Measurements from ENCODE around the gene ATP5PO. TPM values are rescaled to one million over a fixed set of nuclear protein-coding genes. Genes with fewer than 3 reads are reported as not detected.

Gene ATP5PO
- total RNA-seq, 1 experiment from 2014 or later = 386 TPM

- no peak overlapping the region for H2AFZ ChIP-seq (ENCODE audit: low read length)
- no TSS peak for BruUV-seq (replicated peaks)
- H3K79me2 ChIP-seq (ENCODE audit: low read length) = peaks cover 20% of the 10 kb centered on the region
- no peak overlapping the region for H3K9ac ChIP-seq (ENCODE audit: low read length)
- no peaks in the 10 kb centered on the region for H4K20me1 ChIP-seq (ENCODE audit: low read length)
- no peaks in the 10 kb centered on the region for H3K27me3 ChIP-seq (ENCODE audit: low read length)
- POLR2A ChIA-PET (ENCODE audit: unreplicated experiment) = interaction anchor here (0.6 kb wide), 1 partner anchor 9 kb away, joined by 3 read pairs; no protein-coding TSS in a partner anchor
- DNase-seq (no peak), ATAC-seq (no peak)
- no peaks in the 10 kb centered on the region for H3F3A ChIP-seq (ENCODE audit: low read length, unreplicated experiment)
- no peaks in the 10 kb centered on the region for H3K9me3 ChIP-seq (ENCODE audit: low read length)
- peaks cover 1% of the 10 kb centered on the region for H3K4me1 ChIP-seq (ENCODE audit: insufficient read depth, low read length)
- no peaks in the 10 kb centered on the region for H3K36me3 ChIP-seq (ENCODE audit: low read depth, low read length)
- intact Hi-C loops (cut with micrococcal nuclease) = no loop called here
- TF ChIP-seq CTCF (conservative IDR thresholded peaks at IDR 0.05; ENCODE audit: low read depth, low read length) (no peak), EZH2 (IDR thresholded peaks at IDR 0.05; ENCODE audit: low read length, unreplicated experiment) (no peak), EZH2phosphoT487 (IDR thresholded peaks at IDR 0.05; ENCODE audit: borderline replicate concordance, low read length) (no peak)
- H3K9me2 ChIP-seq (replicated peaks; ENCODE audit: low read length) = no peaks in the 10 kb centered on the region
- no peak overlapping the region for H3K4me2 ChIP-seq (ENCODE audit: low read length)
- H3K4me3 ChIP-seq (ENCODE audit: low read length) = no peak overlapping the region
- H3K27ac ChIP-seq (ENCODE audit: low read length) = no peak overlapping the region
- CTCF ChIA-PET = interaction anchor here (0.5 to 0.6 kb wide), 2 partner anchors 9 to 97 kb away, joined by 4 to 6 read pairs; no protein-coding TSS in a partner anchor
Measured at GRCh38 chr21:33938381-33938780, 22.8 kb upstream of the ATP5PO start.

DNA sequence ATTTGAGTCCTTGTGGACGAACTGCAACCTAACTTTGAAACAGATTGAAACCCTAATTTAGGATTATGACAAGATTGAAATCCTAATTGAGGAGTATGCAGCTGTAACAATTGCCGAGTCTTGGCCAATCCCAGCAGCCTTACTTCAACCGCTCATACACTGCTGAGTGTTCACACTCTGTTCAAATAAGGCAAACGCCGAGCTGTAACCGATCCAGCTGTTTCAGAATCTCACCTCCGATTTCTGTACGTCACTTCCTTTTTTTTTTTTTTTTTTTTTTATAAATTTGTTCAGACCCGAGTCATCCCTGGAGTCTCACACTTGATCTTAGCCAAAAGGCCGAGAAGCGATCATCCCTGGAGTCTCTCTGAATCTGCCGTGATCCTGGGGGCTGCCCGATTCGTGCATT lies 22.3 kb upstream of the ATP5PO start:
- POLR2A ChIA-PET (ENCODE audit: unreplicated experiment) = interaction anchor here (0.6 kb wide), 1 partner anchor 9 kb away, joined by 3 read pairs; no protein-coding TSS in a partner anchor
- no peak overlapping the region for H3K4me2 ChIP-seq (ENCODE audit: low read length)
- no peak overlapping the region for H3K27ac ChIP-seq (ENCODE audit: low read length)
- no peaks in the 10 kb centered on the region for H3K9me2 ChIP-seq (replicated peaks; ENCODE audit: low read length)
- no peaks in the 10 kb centered on the region for H4K20me1 ChIP-seq (ENCODE audit: low read length)
- no peaks in the 10 kb centered on the region for H3K36me3 ChIP-seq (ENCODE audit: low read depth, low read length)
- DNase-seq = no peak
- peaks cover 24% of the 10 kb centered on the region for H3K79me2 ChIP-seq (ENCODE audit: low read length)
- H3K27me3 ChIP-seq (ENCODE audit: low read length) = no peaks in the 10 kb centered on the region
- no TSS peak for BruUV-seq (replicated peaks)
- TF ChIP-seq EZH2 (IDR thresholded peaks at IDR 0.05; ENCODE audit: low read length, unreplicated experiment) (no peak), CTCF (conservative IDR thresholded peaks at IDR 0.05; ENCODE audit: low read depth, low read length) (no peak), EZH2phosphoT487 (IDR thresholded peaks at IDR 0.05; ENCODE audit: borderline replicate concordance, low read length) (no peak)
- no peak overlapping the region for H2AFZ ChIP-seq (ENCODE audit: low read length)
- H3K4me1 ChIP-seq (ENCODE audit: insufficient read depth, low read length) = peaks cover 6% of the 10 kb centered on the region
- no peaks in the 10 kb centered on the region for H3F3A ChIP-seq (ENCODE audit: low read length, unreplicated experiment)
- H3K9me3 ChIP-seq (ENCODE audit: low read length) = no peaks in the 10 kb centered on the region
- ATAC-seq = no peak
- H3K9ac ChIP-seq (ENCODE audit: low read length) = no peak overlapping the region
- CTCF ChIA-PET = interaction anchor here (0.6 kb wide), 1 partner anchor 10 kb away, joined by 6 read pairs; no protein-coding TSS in a partner anchor
- intact Hi-C loops (cut with micrococcal nuclease) = no loop called here
- no peak overlapping the region for H3K4me3 ChIP-seq (ENCODE audit: low read length)

DNA sequence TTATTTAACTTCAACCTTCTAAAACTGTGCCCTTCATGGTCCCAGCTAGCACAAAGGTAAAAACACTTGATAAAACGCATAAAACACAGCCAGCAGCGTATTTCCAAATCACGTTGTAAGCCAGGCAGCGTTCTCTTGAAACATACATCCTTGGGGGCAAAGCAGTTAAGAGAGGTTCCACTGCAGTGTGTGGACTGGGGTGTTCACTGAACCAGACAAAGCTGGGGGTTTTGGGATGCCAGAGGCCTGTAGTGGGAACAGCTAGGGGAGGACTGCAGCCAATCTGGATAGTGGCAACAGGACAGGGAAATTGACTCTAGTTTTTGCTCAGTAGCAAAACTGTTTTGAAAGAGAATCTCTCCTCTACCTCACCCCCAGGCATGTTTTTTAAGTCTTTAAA lies 21.5 kb upstream of the ATP5PO start:
- peaks cover 32% of the 10 kb centered on the region for H3K79me2 ChIP-seq (ENCODE audit: low read length)
- no peak overlapping the region for H3K27ac ChIP-seq (ENCODE audit: low read length)
- ChIA-PET POLR2A (ENCODE audit: unreplicated experiment) (no interaction called here), CTCF (no interaction called here)
- no peaks in the 10 kb centered on the region for H3K9me2 ChIP-seq (replicated peaks; ENCODE audit: low read length)
- TF ChIP-seq EZH2phosphoT487 (IDR thresholded peaks at IDR 0.05; ENCODE audit: borderline replicate concordance, low read length) (no peak), CTCF (conservative IDR thresholded peaks at IDR 0.05; ENCODE audit: low read depth, low read length) (no peak), EZH2 (IDR thresholded peaks at IDR 0.05; ENCODE audit: low read length, unreplicated experiment) (no peak)
- no peak overlapping the region for H2AFZ ChIP-seq (ENCODE audit: low read length)
- H3K27me3 ChIP-seq (ENCODE audit: low read length) = no peaks in the 10 kb centered on the region
- no peak for DNase-seq
- H3K9me3 ChIP-seq (ENCODE audit: low read length) = no peaks in the 10 kb centered on the region
- H3K4me1 ChIP-seq (ENCODE audit: insufficient read depth, low read length) = peaks cover 13% of the 10 kb centered on the region
- no peak overlapping the region for H3K4me2 ChIP-seq (ENCODE audit: low read length)
- ATAC-seq = no peak
- H3F3A ChIP-seq (ENCODE audit: low read length, unreplicated experiment) = no peaks in the 10 kb centered on the region
- BruUV-seq (replicated peaks) = no TSS peak
- no peak overlapping the region for H3K9ac ChIP-seq (ENCODE audit: low read length)
- H4K20me1 ChIP-seq (ENCODE audit: low read length) = no peaks in the 10 kb centered on the region
- intact Hi-C loops (cut with micrococcal nuclease) = no loop called here
- no peaks in the 10 kb centered on the region for H3K36me3 ChIP-seq (ENCODE audit: low read depth, low read length)
- H3K4me3 ChIP-seq (ENCODE audit: low read length) = no peak overlapping the region
